Right renal pelvis (tissue), 4 donors: ENCODE results near the gene PRKCD. TPM values are rescaled to one million over a fixed set of nuclear protein-coding genes. Genes with fewer than 3 reads are reported as not detected.

Experiments used
- DNase-seq, 4 donors: peaks; one replicate each; pipeline ENCODE4 v3.0.0-alpha.2; 2013; ENCODE audit warnings: low read depth in 4 of 4, low spot score in 3 of 4, missing footprints in 1 of 4
- polyA plus RNA-seq, 4 donors: library from polyadenylated mRNA; unstranded; fragments of 120-200 nt; gene quantifications; one replicate each; pipeline ENCODE4 v1.2.1, GENCODE V29; 2013; ENCODE audit not compliant: insufficient read length in 4 of 4

PRKCD gene
- polyA plus RNA-seq, 4 donors: 20.0 to 25.5 (median 22.6) TPM

DNA sequence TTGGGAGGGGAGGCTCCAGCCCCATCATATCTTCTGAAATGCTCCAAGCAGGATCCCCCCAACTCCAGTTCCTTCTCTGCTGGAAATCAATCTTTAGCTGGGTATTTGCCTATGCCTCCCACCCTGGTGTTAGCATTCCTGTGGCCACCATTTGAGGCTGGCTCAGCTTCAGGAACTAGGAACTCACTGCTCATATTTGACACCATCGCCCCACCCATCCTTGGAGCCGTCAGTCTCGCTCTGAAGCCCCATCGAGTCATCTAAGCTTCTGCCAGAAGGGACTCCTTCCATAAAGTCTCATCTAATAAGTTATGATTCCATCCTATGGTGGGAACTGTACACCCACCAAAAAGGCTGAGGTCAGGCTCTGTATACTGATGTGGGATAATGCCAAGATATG lies 26.4 kb downstream of the PRKCD start:
- no peak for DNase-seq

DNA sequence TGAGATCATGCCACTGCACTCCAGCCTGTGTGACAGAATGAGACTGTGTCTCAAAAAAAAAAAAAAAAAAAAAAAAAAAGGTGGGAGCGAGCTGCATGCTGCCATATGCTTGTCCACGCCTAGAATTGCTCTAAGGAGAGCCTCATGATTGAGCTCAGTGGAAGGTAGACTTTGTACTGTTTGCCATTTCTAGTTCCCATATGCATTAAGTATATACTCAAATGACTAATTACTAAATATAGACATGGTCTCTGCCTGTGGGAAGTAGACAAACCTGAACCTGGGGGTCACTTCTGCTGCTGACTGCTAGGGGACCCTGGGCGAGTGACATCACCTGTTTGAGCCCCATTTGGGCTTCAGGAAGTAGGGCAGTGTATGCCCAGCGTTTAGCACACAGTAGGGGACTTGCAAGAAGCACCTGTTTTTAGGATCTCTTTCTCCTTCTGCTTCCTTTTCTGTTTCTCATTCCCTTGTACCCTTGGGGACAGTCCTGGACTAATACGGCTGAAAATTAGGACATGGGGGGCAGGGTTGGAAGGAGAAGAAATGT lies 27.2 kb downstream of the PRKCD start:
- no peak for DNase-seq

DNA sequence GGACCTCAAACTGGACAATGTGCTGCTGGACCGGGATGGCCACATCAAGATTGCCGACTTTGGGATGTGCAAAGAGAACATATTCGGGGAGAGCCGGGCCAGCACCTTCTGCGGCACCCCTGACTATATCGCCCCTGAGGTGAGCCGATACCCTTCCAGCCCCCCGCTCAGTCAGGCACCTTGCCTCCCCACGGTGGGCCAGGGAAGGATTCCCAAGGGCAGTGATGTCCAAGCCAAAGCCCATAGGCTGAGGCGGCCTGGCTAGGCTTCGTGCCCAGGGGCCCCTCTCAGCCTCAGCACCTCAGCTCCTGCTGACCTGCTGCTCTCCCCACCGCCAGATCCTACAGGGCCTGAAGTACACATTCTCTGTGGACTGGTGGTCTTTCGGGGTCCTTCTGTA lies 27.7 kb downstream of the PRKCD start:
- DNase-seq: no peak

DNA sequence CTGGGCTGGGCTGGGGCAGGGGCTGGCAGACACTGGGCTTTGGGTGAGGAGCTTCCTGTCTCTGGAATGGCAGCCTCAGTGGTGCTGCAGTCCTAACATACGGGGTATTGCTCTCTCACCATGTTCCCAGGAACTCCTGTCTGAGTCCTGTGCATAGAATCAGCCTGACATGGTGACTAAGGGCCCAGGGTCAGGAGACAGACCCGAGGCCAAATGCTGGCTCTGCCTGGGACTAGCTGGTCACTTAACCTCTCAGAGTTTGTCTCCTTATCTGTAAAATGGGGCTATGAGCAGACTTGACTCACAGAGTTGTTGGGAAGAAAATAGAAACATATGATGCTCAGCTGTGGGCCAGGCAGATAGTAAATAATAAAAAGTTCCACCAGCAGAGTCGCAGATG lies 28.3 kb downstream of the PRKCD start:
- DNase-seq: no peak

DNA sequence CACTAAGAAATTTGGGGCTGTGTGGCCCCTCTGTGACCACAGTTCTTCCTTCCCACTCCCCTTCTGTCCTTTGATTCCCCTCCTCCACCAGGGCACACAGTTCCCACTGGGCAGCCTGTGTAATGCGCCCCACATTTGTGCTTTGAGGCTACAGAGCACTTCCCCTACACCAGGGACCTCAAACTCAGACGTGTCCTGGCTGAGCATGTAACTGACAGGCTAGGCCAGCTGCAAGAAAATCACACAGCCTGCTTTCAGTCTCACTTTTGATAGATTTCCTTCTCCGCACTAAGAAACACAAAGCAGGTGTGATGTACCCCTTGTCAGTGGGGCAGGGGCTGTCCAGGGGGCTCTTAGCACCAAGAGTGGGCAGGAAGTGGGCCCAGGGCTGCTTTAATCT lies 29.6 kb downstream of the PRKCD start:
- no peak for DNase-seq

DNA sequence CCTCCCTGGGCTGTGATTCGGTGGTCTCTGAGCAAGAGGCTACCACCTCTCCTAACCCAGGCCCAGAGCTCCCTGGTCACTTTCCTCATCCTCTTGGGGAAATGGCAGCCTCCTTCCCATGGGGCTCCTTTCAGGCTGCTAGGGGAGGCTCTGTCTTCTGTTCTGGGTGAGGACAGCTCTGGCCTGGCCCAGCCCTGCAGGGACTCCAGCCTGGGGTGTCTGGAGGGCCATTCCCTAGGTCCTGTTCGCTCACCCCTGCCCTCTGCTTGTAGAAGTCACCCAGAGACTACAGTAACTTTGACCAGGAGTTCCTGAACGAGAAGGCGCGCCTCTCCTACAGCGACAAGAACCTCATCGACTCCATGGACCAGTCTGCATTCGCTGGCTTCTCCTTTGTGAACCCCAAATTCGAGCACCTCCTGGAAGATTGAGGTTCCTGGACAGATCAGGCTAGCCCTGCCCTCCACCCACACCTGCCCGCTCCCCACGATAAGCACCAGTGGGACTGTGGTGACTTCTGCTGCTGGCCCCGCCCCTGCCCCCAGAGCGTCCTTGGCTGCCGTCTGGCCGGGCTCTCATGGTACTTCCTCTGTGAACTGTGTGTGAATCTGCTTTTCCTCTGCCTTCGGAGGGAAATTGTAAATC lies 30.9 kb downstream of the PRKCD start:
- no peak for DNase-seq

DNA sequence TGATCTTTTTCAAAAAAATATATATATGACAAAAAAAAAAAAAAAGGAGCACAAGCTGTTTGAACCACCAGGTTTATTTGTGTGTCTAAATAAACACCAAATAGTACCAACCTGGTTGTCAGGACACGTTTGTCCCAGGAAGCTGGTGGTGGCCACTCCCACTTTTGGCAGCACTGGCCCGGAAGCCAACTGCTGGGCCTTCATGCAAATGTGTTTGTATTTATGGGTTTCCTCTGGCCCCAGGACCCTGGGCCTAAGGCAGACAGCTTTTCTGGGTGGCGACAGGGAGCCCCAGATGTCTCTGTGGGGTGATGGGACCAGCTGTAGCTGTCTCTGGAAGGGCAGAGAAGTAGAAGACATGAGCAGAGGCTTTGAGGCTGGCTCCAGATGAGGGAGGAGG lies 31.6 kb downstream of the PRKCD start:
- DNase-seq: no peak

DNA sequence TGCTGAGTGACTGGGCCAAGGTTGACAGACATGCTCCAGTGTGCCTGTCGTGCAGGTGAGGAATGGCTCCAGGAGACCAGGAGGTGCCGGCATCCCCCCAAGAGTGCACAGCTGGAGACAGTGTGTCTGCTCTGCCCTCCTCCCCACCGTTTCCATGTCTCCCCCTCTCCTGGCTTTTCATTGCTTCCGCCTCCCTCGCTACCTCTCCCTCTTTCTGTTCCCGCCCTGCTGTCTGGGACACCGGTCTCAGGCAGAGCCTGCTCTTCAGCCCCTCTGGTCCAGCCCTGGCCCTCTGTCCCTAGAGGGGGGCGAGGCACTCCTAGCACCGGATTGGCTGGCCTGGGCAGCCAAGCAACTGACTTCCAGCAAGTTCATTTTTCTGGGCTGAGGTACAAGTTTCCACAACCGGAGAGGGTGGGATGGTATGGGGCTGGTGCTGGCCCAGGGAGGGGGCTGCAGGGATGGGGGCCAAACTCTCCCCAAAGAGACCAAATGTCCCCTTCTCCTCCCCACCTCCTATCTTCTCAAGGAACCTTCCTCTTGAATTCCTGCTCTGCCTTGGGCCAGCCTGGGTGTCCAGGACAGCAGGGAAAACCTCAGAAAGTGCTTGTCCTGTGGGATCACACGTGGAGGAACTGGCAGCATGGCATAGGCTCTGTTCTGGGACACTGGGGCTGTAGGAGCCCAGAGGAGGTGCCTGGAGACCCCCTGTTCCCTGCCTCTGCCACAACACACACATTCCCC lies 32.6 kb downstream of the PRKCD start:
- DNase-seq: peak in 1 of 4 donors; percentile 22

DNA sequence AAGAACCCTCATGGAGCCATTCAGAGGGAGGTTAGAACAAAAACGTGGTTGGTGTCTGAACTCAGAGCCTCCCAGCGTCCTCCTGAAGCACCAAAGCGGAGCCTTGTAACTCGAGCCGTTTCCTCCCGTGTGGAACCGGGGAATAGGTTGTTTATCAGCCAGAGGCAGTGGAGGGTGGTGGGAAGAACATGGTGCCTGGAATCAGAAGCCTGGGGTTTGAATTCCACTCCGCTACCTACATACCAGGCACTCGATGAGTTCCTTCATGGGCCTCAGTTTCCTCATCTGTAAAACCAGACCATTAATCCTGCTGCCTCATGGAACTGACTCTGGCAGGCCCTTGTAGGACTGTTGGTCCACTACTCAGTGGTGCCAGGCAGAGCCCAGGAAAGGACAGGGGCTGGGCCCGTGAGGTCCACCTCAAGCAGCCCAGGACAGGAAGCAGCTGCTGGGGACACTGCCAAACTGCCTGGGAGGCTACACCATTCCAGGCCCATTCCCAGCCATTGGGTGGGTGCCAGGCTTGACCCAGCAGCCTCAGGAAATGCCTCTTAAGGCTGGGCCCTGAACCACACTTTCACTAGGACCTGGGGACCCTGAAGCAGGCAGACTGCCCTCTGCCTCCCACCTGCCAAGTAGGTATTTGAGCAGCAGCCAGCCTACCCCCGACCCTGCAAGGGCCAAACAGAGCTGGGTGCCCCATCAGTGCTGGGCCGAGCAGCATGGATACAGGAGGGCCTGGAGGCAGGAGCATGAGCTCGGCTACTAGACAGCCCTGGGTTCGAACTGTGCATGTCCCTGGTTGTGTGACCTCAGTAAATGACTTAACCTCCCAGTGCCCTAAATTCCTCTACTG lies 33.4 kb downstream of the PRKCD start:
- DNase-seq: peak in 3 of 4 donors; percentile 49 to 70 (median 67)

DNA sequence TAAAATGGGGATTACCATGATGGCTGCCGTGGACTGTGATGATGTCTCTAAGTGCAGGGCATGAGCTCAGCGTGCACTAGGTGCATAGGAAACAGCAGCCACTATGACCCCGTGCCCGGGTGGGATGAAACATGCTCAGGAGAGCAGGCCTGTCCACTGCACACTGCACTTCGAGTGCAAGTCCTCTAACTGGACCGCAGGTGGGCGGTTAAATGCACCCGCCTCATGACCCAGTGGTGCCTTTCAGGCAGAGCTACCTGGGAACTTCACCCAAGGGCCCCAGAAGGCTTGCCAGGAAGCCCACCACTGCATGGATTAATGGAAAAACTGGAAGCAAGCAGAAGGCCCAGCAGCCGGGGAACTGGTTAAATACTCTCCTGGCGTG lies 34.0 kb downstream of the PRKCD start:
- DNase-seq: no peak

DNA sequence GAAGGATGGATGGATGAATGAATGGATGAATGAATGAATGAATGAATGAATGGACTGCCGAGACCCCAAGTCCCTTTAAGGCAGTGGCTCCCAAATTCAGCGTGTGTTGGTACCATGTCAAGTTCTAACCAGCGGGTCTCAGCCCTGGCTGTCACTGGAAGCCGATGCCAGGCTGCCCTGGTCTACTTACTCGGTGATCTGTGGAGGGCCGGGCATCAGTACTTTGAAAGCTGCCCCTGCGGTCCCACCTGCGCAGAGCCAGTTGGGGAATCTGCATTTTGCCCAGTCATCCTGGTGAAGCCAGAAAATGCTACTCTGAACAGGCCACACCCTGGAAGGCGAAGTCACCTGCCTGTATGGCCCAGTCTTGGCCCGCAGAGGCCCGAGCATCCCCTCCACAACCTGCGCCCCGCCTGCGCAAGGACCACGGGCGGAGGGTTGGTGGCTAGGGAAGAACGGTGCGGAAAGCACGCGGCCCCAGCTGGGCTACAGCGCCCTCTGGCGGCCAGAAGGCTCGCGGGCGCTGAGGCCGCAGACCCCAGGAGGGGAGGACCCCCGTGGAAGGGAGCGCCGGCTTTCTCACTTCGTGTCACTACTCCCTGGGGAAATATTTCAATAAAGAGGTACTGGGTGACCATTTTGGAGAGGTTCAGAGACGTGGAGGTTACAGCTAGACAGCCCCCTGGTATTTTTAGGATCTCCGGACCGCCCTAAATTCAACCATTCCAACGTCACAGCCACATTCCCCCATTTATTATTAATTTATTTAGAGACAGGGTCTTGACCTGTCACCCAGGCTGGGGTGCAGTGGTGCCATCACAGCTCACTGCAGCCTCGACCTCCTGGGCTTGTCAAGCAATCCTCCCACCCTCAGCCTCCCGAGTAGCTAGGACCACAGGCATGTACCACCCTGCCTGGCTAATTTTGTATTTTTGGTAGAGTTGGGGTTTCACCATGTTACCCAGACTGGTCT lies 34.9 kb downstream of the PRKCD start:
- DNase-seq: peak in 2 of 4 donors; percentile 30 to 49

DNA sequence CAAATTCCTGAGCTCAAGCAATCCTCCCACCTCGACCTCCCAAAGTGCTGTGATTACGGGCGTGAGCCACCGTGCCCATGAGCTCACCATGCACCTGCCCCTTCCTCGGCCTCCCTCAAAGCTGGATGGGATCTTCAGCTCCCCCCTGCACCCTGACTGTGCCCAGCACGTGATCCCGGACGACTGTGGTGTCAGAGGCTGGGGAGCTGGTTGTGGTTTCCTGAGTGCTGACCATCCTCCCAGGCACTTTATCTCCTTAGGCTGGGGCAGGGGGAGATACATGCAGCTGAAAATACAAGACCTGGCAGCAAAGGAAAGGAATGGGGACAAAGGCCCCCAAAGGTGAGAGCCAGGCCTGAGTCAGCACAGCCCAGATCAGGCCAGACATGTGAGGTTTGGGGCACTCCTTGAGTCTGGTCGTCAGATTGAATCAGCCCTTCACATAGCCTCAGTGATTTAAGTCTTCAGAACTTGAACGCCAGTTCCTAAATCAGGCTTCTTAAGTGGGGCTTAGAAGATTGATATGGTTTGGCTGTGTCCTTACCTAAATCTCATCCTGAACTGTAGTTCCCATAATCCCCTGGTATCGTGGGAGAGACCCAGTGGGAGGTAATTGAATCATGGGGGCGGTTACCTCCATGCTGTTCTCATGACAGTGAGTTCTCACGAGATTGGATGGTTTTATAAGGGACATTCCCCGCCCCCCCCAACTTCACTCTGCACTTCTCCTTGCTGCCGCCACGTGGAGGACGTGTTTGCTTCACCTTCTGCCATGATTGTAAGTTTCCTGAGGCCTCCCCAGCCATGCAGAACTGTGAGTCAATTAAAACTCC lies 35.8 kb downstream of the PRKCD start:
- DNase-seq: no peak

DNA sequence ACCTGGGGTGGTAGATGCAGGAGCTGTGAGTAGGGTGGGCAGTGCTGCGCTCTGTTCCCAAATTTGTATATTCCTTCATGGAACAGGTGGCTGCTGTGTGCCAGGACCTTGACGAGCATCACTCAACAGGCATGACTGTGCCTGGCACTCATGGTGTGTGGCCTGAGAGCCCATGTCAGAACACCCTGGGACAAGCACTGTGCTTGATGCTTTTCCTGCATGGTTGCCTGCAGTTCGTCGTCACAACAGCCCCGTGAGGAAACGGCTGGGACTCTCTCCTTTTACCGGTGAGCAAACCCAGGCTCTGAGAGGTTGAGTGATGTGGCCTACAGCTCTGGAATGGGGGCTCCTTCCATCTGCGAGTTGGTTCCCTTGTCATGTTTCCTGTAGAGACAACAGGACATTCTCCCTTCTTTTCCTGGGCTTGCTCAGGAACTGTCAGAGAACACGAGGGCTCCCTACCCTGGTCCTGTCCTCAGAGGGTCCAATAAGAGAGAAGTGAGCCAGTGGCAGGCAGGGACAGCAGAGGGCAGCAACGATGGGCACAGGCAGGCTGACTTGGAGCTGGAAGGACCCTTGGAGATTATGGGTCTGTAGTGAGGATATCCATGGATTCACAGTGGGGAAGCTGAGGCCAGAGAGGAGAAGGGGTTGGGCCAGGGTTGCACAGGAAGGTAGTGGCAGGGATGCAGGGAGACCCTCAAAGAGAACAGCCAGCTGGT lies 37.4 kb downstream of the PRKCD start:
- DNase-seq: no peak

DNA sequence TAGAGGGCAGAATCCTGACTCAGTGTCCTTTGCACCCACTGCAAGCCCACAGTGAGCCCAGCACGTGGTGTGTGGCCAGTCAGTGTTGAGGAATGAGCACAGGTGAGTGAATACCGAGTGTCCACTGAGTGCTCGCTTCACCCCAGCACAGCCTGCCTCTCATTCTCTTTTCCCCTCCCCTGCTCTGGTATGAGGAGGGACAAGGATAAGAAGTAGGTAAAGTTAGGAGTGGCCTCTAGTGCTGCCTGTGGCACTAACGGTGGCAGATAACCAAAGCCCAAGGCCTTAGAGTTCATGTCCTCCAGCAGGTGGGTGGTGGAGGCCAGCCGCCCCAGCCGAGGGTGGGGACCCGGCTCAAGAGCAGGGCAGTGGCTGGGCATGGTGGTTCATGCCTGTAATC lies 38.0 kb downstream of the PRKCD start:
- DNase-seq: no peak

DNA sequence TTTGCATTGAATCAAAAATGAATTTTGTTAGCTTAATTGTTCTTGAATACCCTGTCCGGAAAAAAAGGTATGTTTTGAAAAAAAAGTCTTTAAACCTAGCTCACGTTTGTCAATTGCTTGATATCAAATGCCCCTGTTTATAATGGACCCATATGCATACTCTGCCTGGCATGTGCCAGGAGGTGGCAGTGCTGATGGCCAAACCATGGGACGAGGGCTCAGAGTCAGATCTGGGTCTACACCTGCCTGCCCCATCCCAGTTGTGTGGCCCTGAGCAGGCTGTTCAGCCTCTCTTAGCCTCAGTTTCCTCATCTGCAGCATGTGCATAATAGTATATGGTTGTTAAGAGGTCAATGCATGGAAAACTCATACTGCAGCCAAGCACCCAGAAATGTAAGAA lies 38.8 kb downstream of the PRKCD start:
- no peak for DNase-seq

DNA sequence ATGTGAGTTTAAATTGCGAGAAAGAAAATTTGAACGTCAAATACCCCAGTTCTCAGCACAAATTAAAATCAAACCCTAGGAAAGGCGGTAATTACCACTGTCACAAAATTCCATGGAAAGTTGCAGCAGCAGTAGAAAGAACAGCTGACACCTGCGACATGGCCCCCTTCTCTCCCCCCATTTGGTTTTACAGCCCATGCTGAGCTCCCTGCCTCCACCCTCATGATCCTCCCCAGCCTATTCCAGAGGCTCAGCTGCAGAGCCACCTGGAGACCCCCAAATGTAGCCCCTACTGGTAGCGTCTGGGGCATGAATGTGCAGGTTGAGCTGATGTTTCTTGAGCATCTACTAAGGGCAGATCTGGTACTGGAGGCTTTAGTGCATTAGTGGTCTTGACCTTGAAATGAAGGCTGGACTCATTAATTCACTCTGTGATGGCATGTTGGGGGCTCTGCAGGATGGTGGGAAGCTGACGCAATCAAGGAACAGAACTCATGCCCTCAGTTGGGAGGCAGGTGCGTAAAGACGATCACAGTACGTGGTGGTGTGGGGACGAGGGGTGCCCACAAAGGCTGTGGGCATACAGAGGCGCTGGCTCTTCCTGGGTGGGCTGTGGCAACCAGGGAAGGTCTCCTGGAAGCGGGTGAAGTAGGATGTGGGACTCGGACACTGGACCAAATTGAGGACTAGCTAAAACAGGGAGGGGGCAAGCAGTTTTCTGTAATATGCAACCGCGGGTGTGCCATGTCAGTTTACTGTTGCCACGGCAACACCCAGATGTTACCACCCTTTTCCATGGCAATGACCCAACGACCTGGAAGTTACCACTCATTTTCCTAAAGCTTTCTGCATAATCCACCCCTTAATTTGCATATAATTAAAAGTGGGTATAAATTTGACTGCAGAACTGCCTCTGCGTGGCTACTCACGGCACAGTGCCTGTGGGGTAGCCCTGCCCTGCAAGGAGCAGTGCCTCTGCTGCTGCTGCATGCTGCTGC lies 39.8 kb downstream of the PRKCD start:
- no peak for DNase-seq

DNA sequence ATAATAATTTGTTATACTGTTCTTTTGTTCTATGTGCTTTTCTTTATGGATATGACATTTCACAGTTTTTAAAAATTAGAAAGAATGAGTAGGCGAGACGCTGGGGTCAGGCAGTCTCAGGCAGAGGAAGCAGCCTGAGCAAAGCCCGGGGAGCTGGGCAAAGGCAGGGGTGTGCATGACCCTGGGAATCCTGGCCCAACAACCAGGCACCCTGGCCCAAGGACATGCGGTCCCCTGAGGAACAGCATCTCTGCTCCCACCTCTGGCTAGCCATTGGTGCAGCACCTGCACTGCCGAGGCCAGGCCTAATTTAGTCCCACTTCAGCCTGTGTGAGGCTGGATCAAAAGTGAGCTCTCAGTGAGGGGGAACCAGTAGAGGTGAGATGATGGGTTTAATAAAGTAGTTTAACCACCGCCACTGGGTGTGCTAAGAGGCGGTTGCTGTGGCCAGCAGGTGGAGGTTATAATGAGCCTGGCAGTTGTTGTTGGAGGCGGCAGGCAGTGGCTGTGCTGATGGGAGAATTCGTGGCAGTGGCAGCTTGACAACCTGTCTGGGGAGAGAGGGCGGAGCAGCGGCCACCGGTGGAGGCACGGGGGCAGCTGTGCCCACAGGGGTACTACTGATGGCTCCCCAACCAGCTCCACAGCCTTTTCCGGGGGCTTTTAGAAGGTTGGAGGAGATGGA lies 41.5 kb downstream of the PRKCD start:
- no peak for DNase-seq
